HG02973 (cell line): ENCODE measurements around the gene EXOC5.

Experiments used
- ATAC-seq: cut with Tn5 transposase; IDR thresholded peaks from one replicate; pipeline ENCODE4 v1.9.1; 2021; ENCODE audit warnings: moderate library complexity; ENCODE audit not compliant: unreplicated experiment

Gene EXOC5

GRCh38 chr14:57169901-57170300, 98.8 kb downstream of the EXOC5 start:
- ATAC-seq: no peak

GRCh38 chr14:57168138-57168679, 100.5 kb downstream of the EXOC5 start:
- no peak for ATAC-seq

DNA sequence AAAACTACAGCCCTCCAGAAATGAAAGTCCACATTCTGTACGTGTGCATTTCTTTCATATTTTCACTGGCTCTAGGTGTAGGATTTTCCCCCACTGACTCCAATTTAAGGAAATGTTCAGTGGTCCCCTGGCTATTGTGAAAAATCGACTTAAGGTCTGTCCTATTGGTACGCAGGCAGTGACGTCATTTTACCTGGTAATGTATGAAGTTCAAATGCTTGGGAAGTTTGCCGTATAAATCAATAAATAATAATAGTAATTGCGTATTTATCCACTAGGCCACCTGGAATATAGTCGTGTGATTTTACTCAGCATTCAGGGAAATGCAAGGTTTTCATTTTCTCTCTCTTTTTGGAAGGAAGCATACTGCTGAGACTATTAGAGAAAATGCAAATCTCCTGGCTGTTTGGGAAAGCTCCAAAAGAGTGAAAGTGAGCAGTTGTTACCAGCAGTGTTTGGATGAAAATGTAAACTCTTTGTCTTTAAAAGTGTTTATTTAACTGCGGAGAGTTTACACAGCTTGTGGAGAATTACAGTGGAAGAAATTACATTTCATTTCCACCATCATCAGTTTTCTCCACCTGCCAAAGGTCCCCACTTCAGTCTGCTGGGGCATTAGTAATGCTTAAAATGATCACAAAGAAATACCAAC, 107.0 kb downstream of the EXOC5 start:
- no peak for ATAC-seq

DNA sequence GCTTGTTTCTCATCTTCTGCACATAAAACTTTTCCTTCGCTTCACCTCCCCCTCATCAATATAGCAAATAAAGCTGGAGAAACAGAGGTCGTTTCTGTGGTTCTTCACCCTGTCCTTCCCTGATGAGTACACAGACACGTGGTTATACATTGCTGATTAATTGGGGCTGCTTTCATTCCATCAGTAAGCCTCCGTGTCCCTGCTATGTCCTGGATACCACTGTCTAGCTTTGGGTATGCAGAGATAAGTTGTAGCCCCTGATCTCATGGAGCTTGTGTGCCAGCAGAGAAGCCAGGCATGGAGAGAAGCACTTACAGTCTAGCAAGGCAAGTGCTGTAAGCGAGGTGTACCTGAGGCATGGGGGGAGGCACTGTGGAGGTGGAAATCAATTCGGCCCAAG, 108.4 kb downstream of the EXOC5 start:
- no peak for ATAC-seq

DNA sequence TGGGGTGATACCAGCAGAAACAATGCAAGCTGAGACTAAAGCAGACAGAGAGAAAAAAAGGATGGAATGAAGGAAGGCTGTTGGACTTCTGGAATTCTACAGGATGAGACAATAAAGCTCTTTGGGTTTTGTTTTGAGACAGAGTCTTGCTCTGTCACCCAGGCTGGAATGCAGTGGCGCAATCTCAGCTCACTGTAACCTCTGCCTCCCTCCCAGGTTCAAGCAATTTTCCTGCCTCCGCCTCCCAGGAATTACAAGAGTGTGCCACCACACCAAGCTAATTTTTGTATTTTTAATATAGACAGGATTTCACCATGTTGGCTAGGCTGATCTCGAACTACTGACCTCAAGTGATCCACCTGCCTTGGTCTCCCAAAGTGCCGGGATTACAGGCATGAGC, 115.4 kb downstream of the EXOC5 start:
- ATAC-seq: no peak
